H9 (cell line): ENCODE results near the gene GTF2F2. TPM values are rescaled to one million over a fixed set of nuclear protein-coding genes. Genes with fewer than 3 reads are reported as not detected.
A peak's percentile ranks its signal among the peaks of the same experiment; 100 is the strongest.
"Not testable (repeated sequence)": the region's sequence is repeated elsewhere in the genome, so short reads cannot be mapped to it uniquely, and the experiment has no call there.

Experiments used
- DNase-seq: peaks from one replicate; pipeline ENCODE4 v3.0.0-alpha.2; 2017
- H2AFZ ChIP-seq: one replicate; pipeline ENCODE4 v1.6.1; 2013; ENCODE audit warnings: mild to moderate bottlenecking, low read length, control low read depth, moderate library complexity
- H2AK5ac ChIP-seq: 2 replicates; pipeline ENCODE4 v1.6.1; 2013; ENCODE audit warnings: low read length, control low read depth, mixed read lengths; ENCODE audit not compliant: insufficient read length
- H2BK120ac ChIP-seq: one replicate; pipeline ENCODE4 v1.6.1; 2013; ENCODE audit warnings: low read depth, mild to moderate bottlenecking, low read length, control low read depth, inconsistent platforms; ENCODE audit not compliant: poor library complexity, severe bottlenecking
- H2BK12ac ChIP-seq: 2 replicates; pipeline ENCODE4 v1.6.1; 2013; ENCODE audit warnings: low read length, control low read depth, mixed read lengths, low read depth; ENCODE audit not compliant: insufficient read length
- H2BK15ac ChIP-seq: 2 replicates; pipeline ENCODE4 v1.6.1; 2013; ENCODE audit warnings: low read depth, low read length, control low read depth
- H2BK20ac ChIP-seq: one replicate; pipeline ENCODE4 v1.6.1; 2013; ENCODE audit warnings: low read depth, mild to moderate bottlenecking, low read length, control low read depth, inconsistent platforms; ENCODE audit not compliant: poor library complexity, severe bottlenecking
- H2BK5ac ChIP-seq: 2 replicates; pipeline ENCODE4 v1.6.1; 2013; ENCODE audit warnings: low read length, control low read depth, mixed read lengths; ENCODE audit not compliant: insufficient read length
- H3K14ac ChIP-seq: 2 replicates; pipeline ENCODE4 v1.6.1; 2013; ENCODE audit warnings: low read length, control low read depth; ENCODE audit not compliant: insufficient read depth
- H3K18ac ChIP-seq: 2 replicates; pipeline ENCODE4 v1.6.1; 2013; ENCODE audit warnings: low read depth, mild to moderate bottlenecking, mixed read lengths, low read length, control low read depth; ENCODE audit not compliant: insufficient read length
- H3K23ac ChIP-seq: 2 replicates; pipeline ENCODE4 v1.6.1; 2013; ENCODE audit warnings: low read length, control low read depth, mixed read lengths, low read depth; ENCODE audit not compliant: insufficient read length
- H3K23me2 ChIP-seq: 2 replicates; pipeline ENCODE4 v1.6.1; 2013; ENCODE audit warnings: low read depth, mild to moderate bottlenecking, mixed read lengths, low read length, control low read depth; ENCODE audit not compliant: insufficient read length, poor library complexity, severe bottlenecking
- H3K27ac ChIP-seq: 2 replicates; pipeline ENCODE4 v1.5.1; 2013; ENCODE audit warnings: low read length, control low read depth, mixed read lengths, low read depth; ENCODE audit not compliant: insufficient read length
- H3K27me3 ChIP-seq: 2 replicates; pipeline ENCODE4 v1.6.1; 2013; ENCODE audit warnings: low read length, control low read depth, inconsistent platforms; ENCODE audit not compliant: insufficient read depth
- H3K4ac ChIP-seq: 2 replicates; pipeline ENCODE4 v1.6.1; 2013; ENCODE audit warnings: low read depth, mild to moderate bottlenecking, control low read depth, inconsistent platforms, low read length, moderate library complexity
- H3K4me1 ChIP-seq: 2 replicates; pipeline ENCODE4 v1.6.1; 2013; ENCODE audit warnings: low read length, control low read depth, inconsistent platforms; ENCODE audit not compliant: insufficient read depth
- H3K4me2 ChIP-seq: 2 replicates; pipeline ENCODE4 v1.6.1; 2013; ENCODE audit warnings: low read length, control low read depth, mixed read lengths; ENCODE audit not compliant: insufficient read length, insufficient read depth
- H3K56ac ChIP-seq: 2 replicates; pipeline ENCODE4 v1.6.1; 2013; ENCODE audit warnings: low read depth, mild to moderate bottlenecking, mixed read lengths, low read length, control low read depth; ENCODE audit not compliant: insufficient read length
- H3K79me1 ChIP-seq: 2 replicates; pipeline ENCODE4 v1.6.1; 2013; ENCODE audit warnings: low read depth, mild to moderate bottlenecking, moderate library complexity, low read length, control low read depth, inconsistent platforms; ENCODE audit not compliant: insufficient read depth, poor library complexity, severe bottlenecking
- H3K79me2 ChIP-seq: 2 replicates; pipeline ENCODE4 v1.6.1; 2013; ENCODE audit warnings: low read length, control low read depth, inconsistent platforms; ENCODE audit not compliant: insufficient read depth
- H3K9ac ChIP-seq: 2 replicates; pipeline ENCODE4 v1.6.1; 2013; ENCODE audit warnings: low read length, control low read depth, mixed read lengths; ENCODE audit not compliant: insufficient read length; ENCODE audit errors: extremely low read depth
- H3K9me3 ChIP-seq: one replicate; pipeline ENCODE4 v1.6.1; 2013; ENCODE audit warnings: low read depth, low read length, inconsistent platforms; ENCODE audit not compliant: control insufficient read depth
- H3T11ph ChIP-seq: one replicate; pipeline ENCODE4 v1.6.1; 2013; ENCODE audit warnings: mild to moderate bottlenecking, low read length, control low read depth, inconsistent platforms
- H4K20me1 ChIP-seq: one replicate; pipeline ENCODE4 v1.6.1; 2013; ENCODE audit not compliant: control insufficient read depth, insufficient read length, insufficient read depth
- H4K5ac ChIP-seq: 2 replicates; pipeline ENCODE4 v1.6.1; 2013; ENCODE audit warnings: low read depth, mild to moderate bottlenecking, mixed read lengths, low read length, control low read depth; ENCODE audit not compliant: insufficient read length
- H4K8ac ChIP-seq: replicated peaks from 2 replicates; pipeline ENCODE4 v1.6.1; 2013; ENCODE audit warnings: low read length, control low read depth, mixed read lengths, low read depth; ENCODE audit not compliant: insufficient read length
- H4K91ac ChIP-seq: 2 replicates; pipeline ENCODE4 v1.6.1; 2013; ENCODE audit warnings: low read depth, mild to moderate bottlenecking, moderate library complexity, mixed read lengths, low read length, control low read depth; ENCODE audit not compliant: insufficient read length
- H3K27ac Mint-ChIP-seq, 3 experiments: 2 replicates in 2 of 3; 3 replicates in 1 of 3; pipeline ENCODE4 v1.8.0; 2020 to 2021; ENCODE audit warnings: mixed read lengths in 3 of 3, mild to moderate bottlenecking in 1 of 3, moderate library complexity in 1 of 3
- H3K27me3 Mint-ChIP-seq: 2 replicates; pipeline ENCODE4 v1.8.0; 2021; ENCODE audit warnings: low read depth, mild to moderate bottlenecking, moderate library complexity, mixed read lengths
- H3K36me3 Mint-ChIP-seq, 3 experiments: 2 replicates in 2 of 3; 3 replicates in 1 of 3; pipeline ENCODE4 v1.8.0; 2020 to 2021; ENCODE audit warnings: low read depth in 3 of 3, mixed read lengths in 3 of 3; ENCODE audit not compliant: insufficient read depth in 1 of 3
- H3K4me1 Mint-ChIP-seq, 2 experiments: 2 replicates each; pipeline ENCODE4 v1.8.0; 2020; ENCODE audit warnings: mixed read lengths in 2 of 2
- H3K4me3 Mint-ChIP-seq, 2 experiments: 2 replicates in 1 of 2; 3 replicates in 1 of 2; pipeline ENCODE4 v1.8.0; 2020 to 2021; ENCODE audit warnings: mild to moderate bottlenecking in 2 of 2, mixed read lengths in 2 of 2, moderate library complexity in 1 of 2
- H3K9me3 Mint-ChIP-seq, 2 experiments: 2 replicates in 1 of 2; 3 replicates in 1 of 2; pipeline ENCODE4 v1.8.0; 2020; ENCODE audit warnings: mild to moderate bottlenecking in 2 of 2, mixed read lengths in 2 of 2, moderate library complexity in 1 of 2
- CTCF ChIP-seq: fragments of 200-600 bp; sonication (generic); conservative IDR thresholded peaks from 3 replicates; pipeline ENCODE4 v1.8.0; 2021; ENCODE audit warnings: antibody characterized with exemption, mild to moderate bottlenecking
- WGBS: extraction: QIAGEN DNeasy Blood & Tissue Kit; methylation state at CpG from one replicate; pipeline ENCODE4 v1.1.7; 2013; ENCODE audit warnings: missing lambda C conversion rate, low lambda C conversion rate, mixed read lengths; ENCODE audit not compliant: insufficient read length; ENCODE audit errors: extremely low coverage; 5-methylcytosine and 5-hydroxymethylcytosine counted together
- total RNA-seq: library from RNA; stranded (reverse); gene quantifications from 2 replicates; pipeline ENCODE4 v1.2.1, GENCODE V29; 2021

GTF2F2 gene
- total RNA-seq, 1 experiment from 2014 or later, result 29.6 TPM

GRCh38 chr13:45243077-45243476, 122.8 kb downstream of the GTF2F2 start:
- peaks cover under 1% of the 10 kb centered on the region for H3K79me1 ChIP-seq
- H4K20me1 ChIP-seq, result no peaks in the 10 kb centered on the region
- Mint-ChIP-seq H3K36me3 (peaks cover 0 to 4% (median 0%) of the 10 kb centered on the region in 3 experiments; a peak in 2 of 7 replicates), H3K27ac (peak overlapping the region in 1 of 3 experiments; percentile 83; a peak in 1 of 7 replicates), H3K4me1 (peaks cover 9 to 10% of the 10 kb centered on the region in 2 experiments), H3K27me3 (no peaks in the 10 kb centered on the region), H3K4me3 (no peak overlapping the region), H3K9me3 (peaks cover 0 to 2% of the 10 kb centered on the region in 2 experiments; a peak in 1 of 5 replicates)
- TF ChIP-seq CTCF, result no peak
- H3K23me2 ChIP-seq, result no peaks in the 10 kb centered on the region
- H4K8ac ChIP-seq, result no peak overlapping the region
- H3K79me2 ChIP-seq, result no peaks in the 10 kb centered on the region; the same call in 1 of the 2 replicates
- no peak overlapping the region for H3K56ac ChIP-seq
- H3K23ac ChIP-seq, result no peak overlapping the region
- no peak overlapping the region for H4K91ac ChIP-seq
- H2BK120ac ChIP-seq, result no peak overlapping the region
- WGBS, result no CpG with 5 or more reads among the region's 8 CpGs
- no peak overlapping the region for H3K27ac ChIP-seq
- no peak overlapping the region for H3K14ac ChIP-seq
- no peaks in the 10 kb centered on the region for H3K4me1 ChIP-seq
- H2BK5ac ChIP-seq, result no peak overlapping the region
- no peak overlapping the region for H3T11ph ChIP-seq
- H2BK20ac ChIP-seq, result no peak overlapping the region
- no peak overlapping the region for H2BK12ac ChIP-seq
- H2AFZ ChIP-seq, result no peak overlapping the region
- H4K5ac ChIP-seq, result no peak overlapping the region
- no peak overlapping the region for H3K4me2 ChIP-seq
- no peak for DNase-seq
- H3K18ac ChIP-seq, result no peak overlapping the region
- H3K27me3 ChIP-seq, result no peaks in the 10 kb centered on the region
- H3K9ac ChIP-seq, result no peak overlapping the region
- no peak overlapping the region for H2BK15ac ChIP-seq
- no peak overlapping the region for H3K4ac ChIP-seq
- H2AK5ac ChIP-seq, result no peak overlapping the region
- H3K9me3 ChIP-seq, result no peaks in the 10 kb centered on the region

- not testable (repeated sequence) for H3K27me3 Mint-ChIP-seq, H3K23me2 ChIP-seq, H3K79me1 ChIP-seq, DNase-seq, H3K4me3 Mint-ChIP-seq, H4K8ac ChIP-seq, H3K36me3 Mint-ChIP-seq, H3K18ac ChIP-seq, H2AK5ac ChIP-seq, H3K27ac Mint-ChIP-seq, H3K4me1 Mint-ChIP-seq, H3K27me3 ChIP-seq, H3K4ac ChIP-seq, H3K23ac ChIP-seq, H4K91ac ChIP-seq, H3K79me2 ChIP-seq, H2BK20ac ChIP-seq, H3T11ph ChIP-seq, H3K4me2 ChIP-seq, H4K20me1 ChIP-seq, H2BK12ac ChIP-seq, H4K5ac ChIP-seq, H2AFZ ChIP-seq, H2BK120ac ChIP-seq, H3K9me3 ChIP-seq, H2BK5ac ChIP-seq, H2BK15ac ChIP-seq, H3K4me1 ChIP-seq, H3K9ac ChIP-seq, H3K14ac ChIP-seq, H3K27ac ChIP-seq, H3K9me3 Mint-ChIP-seq, H3K56ac ChIP-seq
- WGBS, result no CpG with 5 or more reads among the region's 7 CpGs
Observed at GRCh38 chr13:45244736-45245135, 124.4 kb downstream of the GTF2F2 start.
